ENCODE measurements around the gene ZNF827.

The ZNF827 gene

GRCh38 chr4:145881989-145882388, 56.6 kb downstream of the ZNF827 start:
- no peak for FAIRE-seq
- DNase-seq (ENCODE audit: insufficient read length, low spot score), result no peak
- TF ChIP-seq CTCF (IDR thresholded peaks at IDR 0.05; ENCODE audit: insufficient read depth, missing control alignments), result no peak

DNA sequence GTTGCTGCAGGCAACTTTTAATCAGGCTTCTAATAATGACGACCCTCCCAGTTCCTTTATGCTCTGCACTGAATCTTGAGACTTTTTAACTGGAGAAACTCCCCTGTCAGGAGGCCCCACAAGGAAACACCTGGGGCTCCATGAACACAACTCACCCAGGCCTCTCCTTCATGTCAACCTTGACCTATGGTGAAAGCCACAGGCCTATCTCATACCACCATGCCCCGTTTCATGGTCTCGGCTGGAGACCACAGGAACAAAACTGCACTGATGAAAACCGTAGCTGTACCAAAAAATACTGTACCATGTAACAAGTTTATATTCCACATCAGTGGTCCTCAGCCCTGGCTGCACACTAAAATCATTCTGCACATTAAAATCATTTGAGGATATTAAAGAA, 57.0 kb downstream of the ZNF827 start:
- FAIRE-seq, result no peak
- DNase-seq (ENCODE audit: insufficient read length, low spot score), result no peak
- TF ChIP-seq CTCF (IDR thresholded peaks at IDR 0.05; ENCODE audit: insufficient read depth, missing control alignments), result no peak

DNA sequence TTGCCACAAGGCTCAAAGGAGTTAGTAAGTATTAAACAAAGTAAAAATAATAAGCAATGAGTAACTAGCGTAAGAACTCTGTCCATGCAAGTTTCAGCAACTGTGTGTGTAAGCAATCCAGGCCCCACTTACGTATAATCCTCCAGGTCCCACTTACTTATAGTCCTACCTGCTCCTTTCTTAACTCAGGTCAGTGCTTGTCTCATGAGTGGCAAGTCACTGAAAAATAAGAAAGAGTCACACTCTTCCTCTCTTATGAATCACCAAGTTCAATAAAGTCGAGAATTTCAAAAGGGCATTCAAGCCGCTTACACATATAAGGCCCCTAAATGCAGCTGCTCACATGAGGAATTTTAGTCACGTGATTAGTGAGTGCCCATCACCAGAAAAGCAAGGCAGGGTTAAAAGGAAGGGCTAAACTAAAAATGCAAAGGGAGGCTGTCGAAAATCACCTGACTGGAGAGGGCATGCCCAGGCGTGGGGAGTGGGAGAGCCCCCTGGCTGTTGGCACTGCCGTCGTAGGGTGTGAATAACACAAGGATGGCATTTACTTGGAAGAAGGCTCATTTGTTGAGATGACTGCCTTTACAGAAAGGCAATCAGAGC, 58.2 kb downstream of the ZNF827 start:
- FAIRE-seq (no peak), DNase-seq (ENCODE audit: insufficient read length, low spot score) (no peak)
- no peak for TF ChIP-seq CTCF (IDR thresholded peaks at IDR 0.05; ENCODE audit: insufficient read depth, missing control alignments)

DNA sequence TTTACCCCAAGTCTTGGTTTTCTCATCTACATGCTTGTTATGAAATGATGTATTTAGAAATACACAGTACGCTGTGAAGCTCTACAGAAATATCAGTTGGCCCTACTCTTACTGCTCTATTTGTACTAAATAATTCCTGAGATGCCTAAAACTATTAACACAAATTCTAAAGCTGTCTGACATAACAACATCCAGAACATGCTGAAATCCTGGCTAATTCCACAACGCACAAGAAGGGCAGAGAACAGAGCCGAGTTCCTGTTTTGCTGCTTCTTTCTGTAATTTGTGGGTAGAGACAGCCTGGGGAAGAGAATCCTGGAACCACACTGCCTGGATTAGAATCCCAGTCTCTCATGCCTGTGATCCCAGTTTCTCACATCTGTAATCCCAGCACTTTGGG, 59.0 kb downstream of the ZNF827 start:
- no peak for TF ChIP-seq CTCF (IDR thresholded peaks at IDR 0.05; ENCODE audit: insufficient read depth, missing control alignments)
- FAIRE-seq (no peak), DNase-seq (ENCODE audit: insufficient read length, low spot score) (no peak)

- no peak for DNase-seq (ENCODE audit: insufficient read length, low spot score)
- FAIRE-seq, result no peak
- TF ChIP-seq CTCF (IDR thresholded peaks at IDR 0.05; ENCODE audit: insufficient read depth, missing control alignments), result no peak
These were observed 59.9 kb downstream of the ZNF827 start for GRCh38 chr4:145878501-145879435.

- no peak for DNase-seq (ENCODE audit: insufficient read length, low spot score)
- no peak for FAIRE-seq
- no peak for TF ChIP-seq CTCF (IDR thresholded peaks at IDR 0.05; ENCODE audit: insufficient read depth, missing control alignments)
These were observed 62.0 kb downstream of the ZNF827 start for GRCh38 chr4:145876531-145877180.

All from D721Med (cell line).